SKM-1 treated with dmso at 0.1 percent for 144 hours (cell line): ENCODE data around the gene TSPEAR.
"Not testable (repeated sequence)": the region's sequence is repeated elsewhere in the genome, so short reads cannot be mapped to it uniquely, and the experiment has no call there.

Experiments used
- DNase-seq: peaks from one replicate; lab custom pipeline; 2025; ENCODE audit not compliant: unreplicated experiment; lab: John Stamatoyannopoulos, UW

TSPEAR gene

GRCh38 chr21:44555200-44555875, 156.0 kb downstream of the TSPEAR start:
- DNase-seq, result no peak

GRCh38 chr21:44552681-44553080, 158.7 kb downstream of the TSPEAR start:
- no peak for DNase-seq

- no peak for DNase-seq
These were observed 159.2 kb downstream of the TSPEAR start for GRCh38 chr21:44552136-44552535.

GRCh38 chr21:44551340-44551961, 159.9 kb downstream of the TSPEAR start, which contains the start of gene KRTAP10-2:
KRTAP10-2 (minus strand) TSS chr21:44551505; CDS start chr21:44551458, 47 bp downstream.
- no peak for DNase-seq

DNA sequence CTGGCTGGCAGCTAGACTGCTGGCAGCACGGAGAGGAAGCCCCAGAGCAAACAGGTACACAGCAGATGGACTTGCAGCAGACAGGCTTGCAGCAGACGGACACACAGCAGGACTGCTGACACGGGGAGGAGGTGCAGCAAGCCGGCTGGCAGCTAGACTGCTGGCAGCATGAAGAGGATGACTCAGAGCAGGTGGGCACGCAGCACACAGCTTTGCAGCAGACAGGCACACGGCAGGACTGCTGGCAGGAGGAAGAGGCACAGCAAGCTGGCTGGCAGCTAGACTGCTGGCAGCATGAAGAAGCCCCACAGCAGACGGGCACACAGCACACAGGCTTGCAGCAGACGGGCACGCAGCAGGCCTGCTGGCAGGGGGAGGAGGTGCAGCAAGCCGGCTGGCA, 160.6 kb downstream of the TSPEAR start:
- no peak for DNase-seq

DNA sequence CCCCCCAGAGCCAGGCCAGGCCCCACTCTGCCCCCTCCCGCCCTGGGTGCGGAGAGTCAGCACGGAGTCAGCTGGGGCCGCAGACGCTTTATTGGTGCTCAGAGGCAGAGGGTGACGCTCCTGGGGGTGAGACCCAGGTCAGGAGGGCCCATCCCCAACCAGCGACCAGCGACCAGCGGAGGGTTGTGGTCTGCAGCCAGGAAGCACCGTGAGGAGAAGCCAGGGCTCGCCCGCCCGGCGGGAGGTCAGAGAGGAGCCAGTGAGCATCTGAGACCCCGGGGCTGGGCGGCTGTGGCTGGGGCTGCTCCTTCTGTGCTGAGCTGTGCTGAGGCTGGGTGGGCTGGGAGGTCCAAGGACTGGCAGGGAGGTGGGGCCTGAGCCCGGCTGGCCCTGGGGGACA, 161.1 kb downstream of the TSPEAR start:
- not testable (repeated sequence) for DNase-seq

- DNase-seq, result no peak
These were observed 161.7 kb downstream of the TSPEAR start for GRCh38 chr21:44549525-44550211.

GRCh38 chr21:44548922-44549321, 162.4 kb downstream of the TSPEAR start:
- DNase-seq, result no peak

- DNase-seq, result no peak
These were observed 163.0 kb downstream of the TSPEAR start for GRCh38 chr21:44548381-44548780.

GRCh38 chr21:44547656-44548331, 163.6 kb downstream of the TSPEAR start:
- no peak for DNase-seq

- no peak for DNase-seq
These were observed 166.8 kb downstream of the TSPEAR start for GRCh38 chr21:44544566-44544965.

DNA sequence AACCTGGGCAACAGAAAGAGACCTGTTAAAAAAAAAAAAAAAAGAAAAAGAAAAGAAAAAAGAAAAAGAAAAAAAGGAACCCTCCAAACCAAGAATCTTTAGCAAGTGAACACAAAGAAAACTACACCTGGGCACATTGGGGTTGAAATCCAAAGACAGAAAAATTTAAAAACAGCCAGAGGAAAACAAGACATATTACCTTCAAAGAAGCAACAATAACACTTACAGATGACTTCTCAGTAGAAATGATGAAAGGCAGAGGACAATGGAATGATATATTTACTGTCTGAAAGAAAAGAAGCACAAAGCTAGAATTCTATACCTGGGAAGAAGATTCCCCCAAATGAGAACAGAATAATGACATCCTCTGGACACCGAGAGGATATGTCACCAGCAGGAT, 168.7 kb downstream of the TSPEAR start:
- DNase-seq, result no peak

DNA sequence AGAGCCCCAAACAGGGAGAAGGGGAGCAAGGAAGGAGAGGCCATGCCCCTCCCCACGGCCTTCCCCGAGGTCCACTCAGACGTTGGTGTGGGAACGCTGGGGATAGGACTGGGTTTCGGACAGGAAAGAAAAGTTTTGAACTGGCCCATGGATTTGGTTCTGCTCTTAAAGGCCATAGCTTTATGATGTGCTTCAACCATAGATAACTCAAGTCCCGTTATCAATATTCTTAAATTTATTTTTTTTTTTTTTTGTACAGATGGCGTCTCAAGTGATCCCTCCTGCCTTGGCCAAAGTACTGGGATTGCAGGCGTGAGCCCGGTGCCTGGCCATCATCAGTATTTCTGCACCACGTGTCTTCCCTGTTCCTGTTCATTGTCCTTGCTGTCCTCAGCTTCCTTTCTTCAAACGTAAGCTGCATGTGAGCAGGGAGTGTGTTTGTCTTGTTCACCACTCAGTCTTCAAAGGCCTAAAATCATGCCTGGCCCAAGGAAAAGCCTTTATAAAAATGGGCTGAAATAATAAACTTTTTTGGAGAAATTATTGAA, 170.6 kb downstream of the TSPEAR start:
- no peak for DNase-seq

- no peak for DNase-seq
These were observed 171.2 kb downstream of the TSPEAR start, which contains the start of gene KRTAP10-1 for GRCh38 chr21:44539991-44540666. KRTAP10-1 (minus strand) TSS chr21:44540195; CDS start chr21:44540150, 45 bp downstream.

DNA sequence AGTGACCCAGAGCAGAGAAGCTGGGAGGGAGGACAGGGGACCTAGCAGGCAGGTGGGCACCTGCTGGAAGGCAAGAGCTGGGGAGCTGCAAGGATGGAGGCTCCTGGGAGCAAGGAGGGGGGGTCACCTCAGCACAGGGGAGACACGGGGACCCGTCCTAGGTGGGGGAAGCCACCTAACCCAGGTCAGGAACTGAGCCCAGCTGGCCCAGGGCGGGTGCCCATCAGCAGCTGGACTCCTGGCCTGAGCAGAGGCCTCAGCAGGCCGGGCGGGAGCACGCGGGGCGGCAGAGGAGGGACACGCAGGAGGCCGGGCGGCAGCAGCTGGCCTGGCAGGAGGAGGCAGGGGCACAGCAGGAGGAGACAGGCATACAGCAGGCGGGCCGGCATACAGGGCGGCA, 172.3 kb downstream of the TSPEAR start:
- DNase-seq, result no peak

- no peak for DNase-seq
These were observed 173.2 kb downstream of the TSPEAR start for GRCh38 chr21:44537930-44538911.

GRCh38 chr21:44535963-44536362, 175.4 kb downstream of the TSPEAR start:
- DNase-seq, result no peak

DNA sequence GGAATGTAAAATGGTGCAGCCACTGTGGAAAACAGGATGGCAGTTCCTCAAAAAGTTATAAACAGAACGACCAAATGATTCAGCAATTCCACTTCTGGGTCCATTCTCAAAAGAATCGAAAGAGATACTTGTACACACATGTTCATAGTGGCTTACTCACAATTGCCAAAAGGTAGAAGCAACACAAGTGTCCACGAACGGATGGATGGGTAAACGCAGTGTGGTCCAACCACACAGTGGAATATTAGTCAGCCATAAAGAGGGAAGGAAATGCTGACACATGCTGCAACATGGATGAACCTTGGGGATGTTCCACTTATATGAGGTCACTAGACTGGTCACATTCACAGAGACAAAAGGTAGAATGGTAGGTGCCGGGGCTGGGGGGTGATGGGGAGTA, 176.7 kb downstream of the TSPEAR start:
- DNase-seq, result no peak

- DNase-seq, result no peak
These were observed 177.3 kb downstream of the TSPEAR start for GRCh38 chr21:44533891-44534627.
